ENCODE results near the gene PRKCH. TPM values are rescaled to one million over a fixed set of nuclear protein-coding genes. Genes with fewer than 3 reads are reported as not detected.

PRKCH gene
- total RNA-seq, 4 donors from 2014 or later: 17.9 to 105 (median 63.5) TPM

DNA sequence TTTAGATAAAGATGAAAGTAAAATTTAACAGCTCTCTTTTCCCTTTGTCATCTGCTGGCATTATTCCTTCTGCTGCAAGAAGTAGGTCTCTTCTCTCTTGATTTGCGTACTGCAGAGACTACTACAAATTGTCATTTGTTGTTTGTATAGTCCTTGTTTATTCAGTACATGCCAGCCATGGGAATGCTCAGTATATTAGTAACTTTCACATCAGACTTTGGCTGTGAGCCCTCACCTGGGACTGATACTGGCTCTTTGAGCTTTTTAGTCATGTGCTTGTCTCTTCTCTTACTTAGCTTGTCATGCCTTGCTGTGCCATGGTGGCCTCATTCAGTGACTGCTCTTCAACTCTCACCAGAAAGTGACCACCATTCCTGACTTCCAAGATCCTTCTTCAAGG is 169.8 kb downstream of the PRKCH start:
- no peak for DNase-seq
- Histone ChIP-seq H3K27me3 (no peaks in the 10 kb centered on the region), H3K36me3 (no peaks in the 10 kb centered on the region), H3K27ac (no peak overlapping the region), H3K4me1 (no peaks in the 10 kb centered on the region), H3K9me3 (no peaks in the 10 kb centered on the region), H3K4me3 (no peak overlapping the region)
- TF ChIP-seq, protein P1, sequence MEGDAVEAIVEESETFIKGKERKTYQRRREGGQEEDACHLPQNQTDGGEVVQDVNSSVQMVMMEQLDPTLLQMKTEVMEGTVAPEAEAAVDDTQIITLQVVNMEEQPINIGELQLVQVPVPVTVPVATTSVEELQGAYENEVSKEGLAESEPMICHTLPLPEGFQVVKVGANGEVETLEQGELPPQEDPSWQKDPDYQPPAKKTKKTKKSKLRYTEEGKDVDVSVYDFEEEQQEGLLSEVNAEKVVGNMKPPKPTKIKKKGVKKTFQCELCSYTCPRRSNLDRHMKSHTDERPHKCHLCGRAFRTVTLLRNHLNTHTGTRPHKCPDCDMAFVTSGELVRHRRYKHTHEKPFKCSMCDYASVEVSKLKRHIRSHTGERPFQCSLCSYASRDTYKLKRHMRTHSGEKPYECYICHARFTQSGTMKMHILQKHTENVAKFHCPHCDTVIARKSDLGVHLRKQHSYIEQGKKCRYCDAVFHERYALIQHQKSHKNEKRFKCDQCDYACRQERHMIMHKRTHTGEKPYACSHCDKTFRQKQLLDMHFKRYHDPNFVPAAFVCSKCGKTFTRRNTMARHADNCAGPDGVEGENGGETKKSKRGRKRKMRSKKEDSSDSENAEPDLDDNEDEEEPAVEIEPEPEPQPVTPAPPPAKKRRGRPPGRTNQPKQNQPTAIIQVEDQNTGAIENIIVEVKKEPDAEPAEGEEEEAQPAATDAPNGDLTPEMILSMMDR (IDR thresholded peaks at IDR 0.05): no peak
- TF ChIP-seq POLR2A (IDR thresholded peaks at IDR 0.05): no peak
- intact Hi-C loops (cut with DNase I; ENCODE audit: low total_unique reads): no loop called here

- TF ChIP-seq, protein P1 (IDR thresholded peaks at IDR 0.05): no peak
- no peak for TF ChIP-seq POLR2A (IDR thresholded peaks at IDR 0.05)
- H3K27ac ChIP-seq: peak overlapping the region in 1 of 2 donors; percentile 8
- H3K4me1 ChIP-seq: no peaks in the 10 kb centered on the region
- no peaks in the 10 kb centered on the region for H3K36me3 ChIP-seq
- no peaks in the 10 kb centered on the region for H3K9me3 ChIP-seq
- no peaks in the 10 kb centered on the region for H3K27me3 ChIP-seq
- H3K4me3 ChIP-seq: no peak overlapping the region
- no peak for DNase-seq
- intact Hi-C loops (cut with DNase I; ENCODE audit: low total_unique reads): no loop called here
Observed at GRCh38 chr14:61491876-61492434, 170.6 kb downstream of the PRKCH start.

DNA sequence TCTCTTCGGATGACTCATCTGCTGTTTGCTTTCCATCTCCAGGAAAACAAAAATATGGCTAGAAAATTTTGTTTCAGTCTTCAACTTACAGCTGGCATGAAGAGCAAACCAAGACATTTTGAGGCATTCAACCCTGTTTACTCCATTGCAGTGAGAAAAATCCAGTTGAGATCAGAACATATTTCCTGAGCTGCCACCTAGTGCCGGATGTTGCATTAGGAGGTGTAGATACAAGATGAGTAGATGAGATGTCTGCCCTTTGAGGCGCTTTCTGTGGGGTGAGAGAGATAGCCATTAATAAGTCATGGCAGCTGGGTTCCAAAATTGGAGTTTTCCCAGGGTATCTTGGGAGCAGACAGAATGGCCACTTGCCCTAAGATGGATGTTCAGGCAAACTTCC is 171.1 kb downstream of the PRKCH start:
- H3K36me3 ChIP-seq: no peaks in the 10 kb centered on the region
- H3K27me3 ChIP-seq: no peaks in the 10 kb centered on the region
- no peak overlapping the region for H3K4me3 ChIP-seq
- intact Hi-C loops (cut with DNase I; ENCODE audit: low total_unique reads): no loop called here
- no peak for DNase-seq
- H3K4me1 ChIP-seq: no peaks in the 10 kb centered on the region
- TF ChIP-seq, protein P1 (IDR thresholded peaks at IDR 0.05): no peak
- TF ChIP-seq POLR2A (IDR thresholded peaks at IDR 0.05): no peak
- H3K27ac ChIP-seq: peak overlapping the region in 1 of 2 donors; percentile 8
- no peaks in the 10 kb centered on the region for H3K9me3 ChIP-seq

- no peaks in the 10 kb centered on the region for H3K9me3 ChIP-seq
- DNase-seq: no peak
- no peak overlapping the region for H3K27ac ChIP-seq
- H3K4me1 ChIP-seq: no peaks in the 10 kb centered on the region
- no peak overlapping the region for H3K4me3 ChIP-seq
- TF ChIP-seq, protein P1 (IDR thresholded peaks at IDR 0.05): no peak
- intact Hi-C loops (cut with DNase I; ENCODE audit: low total_unique reads): no loop called here
- no peaks in the 10 kb centered on the region for H3K27me3 ChIP-seq
- H3K36me3 ChIP-seq: no peaks in the 10 kb centered on the region
Observed at GRCh38 chr14:61493239-61493638, 171.9 kb downstream of the PRKCH start.

GRCh38 chr14:61494018-61494417 is 172.6 kb downstream of the PRKCH start:
- no peaks in the 10 kb centered on the region for H3K27me3 ChIP-seq
- intact Hi-C loops (cut with DNase I; ENCODE audit: low total_unique reads): no loop called here
- no peaks in the 10 kb centered on the region for H3K9me3 ChIP-seq
- no peak overlapping the region for H3K27ac ChIP-seq
- DNase-seq: no peak
- H3K4me3 ChIP-seq: no peak overlapping the region
- H3K36me3 ChIP-seq: no peaks in the 10 kb centered on the region
- H3K4me1 ChIP-seq: no peaks in the 10 kb centered on the region
- TF ChIP-seq, protein P1 (IDR thresholded peaks at IDR 0.05): no peak
- no peak for TF ChIP-seq POLR2A (IDR thresholded peaks at IDR 0.05)
